Ishikawa (cell line): ENCODE results near the gene ADRB2.

ENCODE experiments used
- CEBPB ChIP-seq: IDR thresholded peaks from 2 replicates; pipeline ENCODE4 v1.6.1; 2012
- CREB1 ChIP-seq: IDR thresholded peaks from 2 replicates; pipeline ENCODE4 v1.6.1; 2012; ENCODE audit warnings: low read depth
- EGR1 ChIP-seq: IDR thresholded peaks from 2 replicates; pipeline ENCODE4 v1.6.1; 2012
- EP300 ChIP-seq: IDR thresholded peaks from 2 replicates; pipeline ENCODE4 v1.6.1; 2012; ENCODE audit warnings: borderline replicate concordance
- FOXM1 ChIP-seq: IDR thresholded peaks from 2 replicates; pipeline ENCODE4 v1.6.1; 2012; ENCODE audit warnings: low read depth, borderline replicate concordance
- NFIC ChIP-seq: IDR thresholded peaks from 2 replicates; pipeline ENCODE4 v1.6.1; 2012
- RAD21 ChIP-seq: IDR thresholded peaks from 2 replicates; pipeline ENCODE4 v1.6.1; 2012; ENCODE audit warnings: low read depth
- TAF1 ChIP-seq: IDR thresholded peaks from 2 replicates; pipeline ENCODE4 v1.6.1; 2012; ENCODE audit warnings: low read depth, mild to moderate bottlenecking
- TCF12 ChIP-seq: IDR thresholded peaks from 2 replicates; pipeline ENCODE4 v1.6.1; 2012; ENCODE audit warnings: low read depth
- TEAD4 ChIP-seq: IDR thresholded peaks from 2 replicates; pipeline ENCODE4 v1.6.1; 2012
- YY1 ChIP-seq: IDR thresholded peaks from 2 replicates; pipeline ENCODE4 v1.6.1; 2012; ENCODE audit warnings: low read depth
- ZBTB7A ChIP-seq: IDR thresholded peaks from 2 replicates; pipeline ENCODE4 v1.6.1; 2012; ENCODE audit warnings: low read depth
- TF ChIP-seq, protein P1 (sequence below): IDR thresholded peaks from 2 replicates; pipeline ENCODE4 v1.6.1; 2012
- TF ChIP-seq, protein P2 (sequence below): IDR thresholded peaks from 2 replicates; pipeline ENCODE4 v1.6.1; 2012; ENCODE audit warnings: low read depth, mild to moderate bottlenecking
- TF ChIP-seq, protein P3 (sequence below): IDR thresholded peaks from 2 replicates; pipeline ENCODE4 v1.6.1; 2012

ADRB2 gene

DNA sequence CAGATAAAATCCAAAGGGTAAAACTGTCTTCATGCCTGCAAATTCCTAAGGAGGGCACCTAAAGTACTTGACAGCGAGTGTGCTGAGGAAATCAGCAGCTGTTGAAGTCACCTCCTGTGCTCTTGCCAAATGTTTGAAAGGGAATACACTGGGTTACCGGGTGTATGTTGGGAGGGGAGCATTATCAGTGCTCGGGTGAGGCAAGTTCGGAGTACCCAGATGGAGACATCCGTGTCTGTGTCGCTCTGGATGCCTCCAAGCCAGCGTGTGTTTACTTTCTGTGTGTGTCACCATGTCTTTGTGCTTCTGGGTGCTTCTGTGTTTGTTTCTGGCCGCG is 727 bp upstream of the ADRB2 start:
- TF ChIP-seq RAD21 (no peak), EGR1 (no peak)
- TF ChIP-seq, protein P1, sequence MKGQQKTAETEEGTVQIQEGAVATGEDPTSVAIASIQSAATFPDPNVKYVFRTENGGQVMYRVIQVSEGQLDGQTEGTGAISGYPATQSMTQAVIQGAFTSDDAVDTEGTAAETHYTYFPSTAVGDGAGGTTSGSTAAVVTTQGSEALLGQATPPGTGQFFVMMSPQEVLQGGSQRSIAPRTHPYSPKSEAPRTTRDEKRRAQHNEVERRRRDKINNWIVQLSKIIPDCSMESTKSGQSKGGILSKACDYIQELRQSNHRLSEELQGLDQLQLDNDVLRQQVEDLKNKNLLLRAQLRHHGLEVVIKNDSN, result no peak

DNA sequence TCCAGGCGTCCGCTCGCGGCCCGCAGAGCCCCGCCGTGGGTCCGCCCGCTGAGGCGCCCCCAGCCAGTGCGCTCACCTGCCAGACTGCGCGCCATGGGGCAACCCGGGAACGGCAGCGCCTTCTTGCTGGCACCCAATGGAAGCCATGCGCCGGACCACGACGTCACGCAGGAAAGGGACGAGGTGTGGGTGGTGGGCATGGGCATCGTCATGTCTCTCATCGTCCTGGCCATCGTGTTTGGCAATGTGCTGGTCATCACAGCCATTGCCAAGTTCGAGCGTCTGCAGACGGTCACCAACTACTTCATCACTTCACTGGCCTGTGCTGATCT is 294 bp downstream of the ADRB2 start:
- no peak for TF ChIP-seq YY1
- TF ChIP-seq, protein P1, result no peak
- TF ChIP-seq EGR1, result no peak
- no peak for TF ChIP-seq TCF12
- no peak for TF ChIP-seq CREB1
- TF ChIP-seq ZBTB7A, result no peak
- no peak for TF ChIP-seq EP300
- TF ChIP-seq RAD21, result no peak
- no peak for TF ChIP-seq TEAD4
- TF ChIP-seq FOXM1, result no peak
- no peak for TF ChIP-seq TAF1

DNA sequence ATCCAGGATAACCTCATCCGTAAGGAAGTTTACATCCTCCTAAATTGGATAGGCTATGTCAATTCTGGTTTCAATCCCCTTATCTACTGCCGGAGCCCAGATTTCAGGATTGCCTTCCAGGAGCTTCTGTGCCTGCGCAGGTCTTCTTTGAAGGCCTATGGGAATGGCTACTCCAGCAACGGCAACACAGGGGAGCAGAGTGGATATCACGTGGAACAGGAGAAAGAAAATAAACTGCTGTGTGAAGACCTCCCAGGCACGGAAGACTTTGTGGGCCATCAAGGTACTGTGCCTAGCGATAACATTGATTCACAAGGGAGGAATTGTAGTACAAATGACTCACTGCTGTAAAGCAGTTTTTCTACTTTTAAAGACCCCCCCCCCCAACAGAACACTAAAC is 1.3 kb downstream of the ADRB2 start:
- TF ChIP-seq TCF12, result no peak
- TF ChIP-seq EP300, result no peak
- TF ChIP-seq RAD21, result no peak
- no peak for TF ChIP-seq YY1
- no peak for TF ChIP-seq CEBPB
- TF ChIP-seq TEAD4, result no peak
- TF ChIP-seq CREB1, result no peak
- no peak for TF ChIP-seq EGR1
- no peak for TF ChIP-seq FOXM1
- TF ChIP-seq TAF1, result no peak
- TF ChIP-seq, protein P2, sequence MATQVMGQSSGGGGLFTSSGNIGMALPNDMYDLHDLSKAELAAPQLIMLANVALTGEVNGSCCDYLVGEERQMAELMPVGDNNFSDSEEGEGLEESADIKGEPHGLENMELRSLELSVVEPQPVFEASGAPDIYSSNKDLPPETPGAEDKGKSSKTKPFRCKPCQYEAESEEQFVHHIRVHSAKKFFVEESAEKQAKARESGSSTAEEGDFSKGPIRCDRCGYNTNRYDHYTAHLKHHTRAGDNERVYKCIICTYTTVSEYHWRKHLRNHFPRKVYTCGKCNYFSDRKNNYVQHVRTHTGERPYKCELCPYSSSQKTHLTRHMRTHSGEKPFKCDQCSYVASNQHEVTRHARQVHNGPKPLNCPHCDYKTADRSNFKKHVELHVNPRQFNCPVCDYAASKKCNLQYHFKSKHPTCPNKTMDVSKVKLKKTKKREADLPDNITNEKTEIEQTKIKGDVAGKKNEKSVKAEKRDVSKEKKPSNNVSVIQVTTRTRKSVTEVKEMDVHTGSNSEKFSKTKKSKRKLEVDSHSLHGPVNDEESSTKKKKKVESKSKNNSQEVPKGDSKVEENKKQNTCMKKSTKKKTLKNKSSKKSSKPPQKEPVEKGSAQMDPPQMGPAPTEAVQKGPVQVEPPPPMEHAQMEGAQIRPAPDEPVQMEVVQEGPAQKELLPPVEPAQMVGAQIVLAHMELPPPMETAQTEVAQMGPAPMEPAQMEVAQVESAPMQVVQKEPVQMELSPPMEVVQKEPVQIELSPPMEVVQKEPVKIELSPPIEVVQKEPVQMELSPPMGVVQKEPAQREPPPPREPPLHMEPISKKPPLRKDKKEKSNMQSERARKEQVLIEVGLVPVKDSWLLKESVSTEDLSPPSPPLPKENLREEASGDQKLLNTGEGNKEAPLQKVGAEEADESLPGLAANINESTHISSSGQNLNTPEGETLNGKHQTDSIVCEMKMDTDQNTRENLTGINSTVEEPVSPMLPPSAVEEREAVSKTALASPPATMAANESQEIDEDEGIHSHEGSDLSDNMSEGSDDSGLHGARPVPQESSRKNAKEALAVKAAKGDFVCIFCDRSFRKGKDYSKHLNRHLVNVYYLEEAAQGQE, result no peak
- TF ChIP-seq, protein P1, result no peak
- TF ChIP-seq, protein P3, sequence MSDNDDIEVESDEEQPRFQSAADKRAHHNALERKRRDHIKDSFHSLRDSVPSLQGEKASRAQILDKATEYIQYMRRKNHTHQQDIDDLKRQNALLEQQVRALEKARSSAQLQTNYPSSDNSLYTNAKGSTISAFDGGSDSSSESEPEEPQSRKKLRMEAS, result no peak
- no peak for TF ChIP-seq NFIC
- no peak for TF ChIP-seq ZBTB7A

DNA sequence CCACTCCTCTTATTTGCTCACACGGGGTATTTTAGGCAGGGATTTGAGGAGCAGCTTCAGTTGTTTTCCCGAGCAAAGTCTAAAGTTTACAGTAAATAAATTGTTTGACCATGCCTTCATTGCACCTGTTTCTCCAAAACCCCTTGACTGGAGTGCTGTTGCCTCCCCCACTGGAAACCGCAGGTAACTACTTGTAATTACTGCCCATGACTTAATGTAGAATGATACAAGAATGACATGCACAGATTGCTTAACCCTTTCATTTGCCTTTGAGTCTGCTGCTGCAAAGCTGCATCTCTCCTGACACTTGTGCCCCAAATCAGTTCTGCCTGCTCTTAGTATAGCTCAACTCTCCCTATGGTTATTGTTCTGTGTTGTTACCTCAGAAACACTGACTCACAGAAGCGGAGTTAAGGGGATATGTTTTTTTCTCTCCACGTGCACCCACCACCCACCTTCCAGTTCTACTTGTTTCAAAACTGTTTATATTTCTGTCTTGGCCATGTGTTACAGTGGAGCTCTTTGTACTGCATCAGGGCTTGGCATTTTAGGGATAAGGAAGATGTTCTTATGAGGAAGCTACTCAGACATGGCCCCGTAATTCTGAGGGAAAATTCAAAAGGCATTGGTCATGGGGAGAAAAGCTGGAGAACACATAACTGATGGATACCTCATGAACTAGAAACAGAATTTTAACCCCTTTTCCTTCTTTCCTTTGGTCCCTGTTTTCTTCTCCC is 2.3 kb downstream of the ADRB2 start:
- TF ChIP-seq CEBPB, result no peak
- TF ChIP-seq TAF1, result no peak
- TF ChIP-seq EP300, result no peak
- no peak for TF ChIP-seq EGR1
- TF ChIP-seq RAD21, result no peak
- TF ChIP-seq ZBTB7A, result no peak

DNA sequence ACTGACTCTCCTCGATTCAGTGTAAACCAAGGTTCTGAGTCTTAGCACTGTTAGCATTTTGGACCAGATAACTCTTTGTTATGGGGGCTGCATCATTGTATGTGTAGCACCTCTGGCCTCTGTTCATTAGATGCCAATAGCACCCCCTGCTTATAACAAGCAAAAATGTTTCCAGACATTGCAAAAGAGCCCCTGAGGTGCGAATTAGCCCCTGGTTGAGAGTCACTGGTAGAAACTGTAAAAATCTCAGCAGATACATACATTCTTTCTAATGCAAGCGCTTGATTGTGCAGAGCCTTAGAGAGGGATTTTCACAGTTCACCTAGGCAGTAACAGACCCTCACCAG is 2.8 kb downstream of the ADRB2 start:
- TF ChIP-seq YY1 (no peak), CEBPB (no peak), EGR1 (no peak), TAF1 (no peak), NFIC (no peak), CREB1 (no peak), RAD21 (no peak), EP300 (no peak), ZBTB7A (no peak), FOXM1 (no peak), TEAD4 (no peak), TCF12 (no peak)
- TF ChIP-seq, protein P2, result no peak
- TF ChIP-seq, protein P1, result no peak
- TF ChIP-seq, protein P3, result no peak
